Ovary (tissue), 3 donors: ENCODE data around the gene CNP.

Experiments used
- CTCF ChIP-seq, 3 donors: fragments of 450-650 bp in 2 of 3; fragments of 200-600 bp in 1 of 3; IDR thresholded peaks; one replicate each; pipeline versions ENCODE4 v1.5.1 to v1.8.0; 2016 to 2022; ENCODE audit warnings: antibody characterized with exemption in 3 of 3, mild to moderate bottlenecking in 1 of 3
- EP300 ChIP-seq: sonication (generic); formaldehyde crosslinking; IDR thresholded peaks from one replicate; pipeline ENCODE4 v1.6.1; 2017; ENCODE audit warnings: antibody characterized with exemption
- POLR2A ChIP-seq: fragments of 450-650 bp; IDR thresholded peaks from one replicate; pipeline ENCODE4 v1.6.1; 2017; ENCODE audit warnings: antibody characterized with exemption, mild to moderate bottlenecking, moderate library complexity
- donor health status: DM: no; HTN: no; CAD: no.

- TF ChIP-seq CTCF (IDR thresholded peaks at IDR 0.05) = no peak
- TF ChIP-seq EP300 = no peak
- no peak for TF ChIP-seq POLR2A
These were observed 1.5 kb downstream of the CNP start for GRCh38 chr17:41967921-41968578.
